HepG2 (cell line): Measurements from ENCODE around the gene SOST.

Experiments used
- CC2D1A ChIP-seq: sonication (generic); formaldehyde crosslinking; IDR thresholded peaks from 2 replicates; pipeline ENCODE4 v1.8.1; 2023; ENCODE audit warnings: mild to moderate bottlenecking, missing genetic modification reagents
- JUNB ChIP-seq: sonication (generic); formaldehyde crosslinking; IDR thresholded peaks from 2 replicates; pipeline ENCODE4 v1.8.0; 2022; ENCODE audit warnings: missing genetic modification reagents, mild to moderate bottlenecking, borderline replicate concordance
- KLF6 ChIP-seq: IDR thresholded peaks from 2 replicates; pipeline ENCODE4 v1.8.0; 2016; ENCODE audit warnings: missing biosample characterization, missing genetic modification reagents
- MAZ ChIP-seq, 2 experiments: sonication (generic) in 1 of 2; formaldehyde crosslinking in 1 of 2; IDR thresholded peaks; 2 replicates each; pipeline versions ENCODE4 v1.5.0 to v1.6.1; 2012 to 2020; ENCODE audit warnings: low read depth in 2 of 2, mild to moderate bottlenecking in 2 of 2, borderline replicate concordance in 1 of 2, improper control_type of control experiment in 1 of 2, low read length in 1 of 2, missing genetic modification reagents in 1 of 2, moderate library complexity in 1 of 2
- MZF1 ChIP-seq: sonication (generic); formaldehyde crosslinking; IDR thresholded peaks from 2 replicates; pipeline ENCODE4 v1.8.1; 2023; ENCODE audit warnings: mild to moderate bottlenecking, missing genetic modification reagents, borderline replicate concordance
- PHF8 ChIP-seq: sonication (generic); formaldehyde crosslinking; IDR thresholded peaks from 2 replicates; pipeline ENCODE4 v1.5.0; 2020; ENCODE audit warnings: missing genetic modification reagents
- POLR2A ChIP-seq, 2 experiments: IDR thresholded peaks; 2 replicates each; pipeline ENCODE4 v1.6.1; 2011; ENCODE audit warnings: low read depth in 2 of 2, low read length in 2 of 2, mild to moderate bottlenecking in 1 of 2, moderate library complexity in 1 of 2; ENCODE audit not compliant: insufficient read depth in 1 of 2
- RFX5 ChIP-seq: IDR thresholded peaks from 2 replicates; pipeline ENCODE4 v1.6.1; 2011; ENCODE audit warnings: low read depth, low read length, improper control_type of control experiment
- SMC3 ChIP-seq: IDR thresholded peaks from 2 replicates; pipeline ENCODE4 v1.6.1; 2011; ENCODE audit warnings: low read length, improper control_type of control experiment
- ZNF34 ChIP-seq: sonication (generic); formaldehyde crosslinking; IDR thresholded peaks from 2 replicates; pipeline ENCODE4 v1.4.0; 2020; ENCODE audit warnings: mild to moderate bottlenecking, missing genetic modification reagents, borderline replicate concordance
- TF ChIP-seq, protein P1 (sequence below): IDR thresholded peaks from 2 replicates; pipeline ENCODE4 v1.6.1; 2012; ENCODE audit warnings: inconsistent platforms
- TF ChIP-seq, protein P2 (sequence below): sonication (generic); formaldehyde crosslinking; IDR thresholded peaks from 2 replicates; pipeline ENCODE4 v1.5.0; 2020; ENCODE audit warnings: mild to moderate bottlenecking, missing genetic modification reagents, moderate library complexity
- TF ChIP-seq, protein P3 (sequence below): sonication (generic); formaldehyde crosslinking; IDR thresholded peaks from 2 replicates; pipeline ENCODE4 v1.8.1; 2023; ENCODE audit warnings: mild to moderate bottlenecking, missing genetic modification reagents
- TF ChIP-seq, protein P4 (sequence below): fragments of 450-650 bp; IDR thresholded peaks from 2 replicates; pipeline ENCODE4 v1.6.1; 2016

DNA sequence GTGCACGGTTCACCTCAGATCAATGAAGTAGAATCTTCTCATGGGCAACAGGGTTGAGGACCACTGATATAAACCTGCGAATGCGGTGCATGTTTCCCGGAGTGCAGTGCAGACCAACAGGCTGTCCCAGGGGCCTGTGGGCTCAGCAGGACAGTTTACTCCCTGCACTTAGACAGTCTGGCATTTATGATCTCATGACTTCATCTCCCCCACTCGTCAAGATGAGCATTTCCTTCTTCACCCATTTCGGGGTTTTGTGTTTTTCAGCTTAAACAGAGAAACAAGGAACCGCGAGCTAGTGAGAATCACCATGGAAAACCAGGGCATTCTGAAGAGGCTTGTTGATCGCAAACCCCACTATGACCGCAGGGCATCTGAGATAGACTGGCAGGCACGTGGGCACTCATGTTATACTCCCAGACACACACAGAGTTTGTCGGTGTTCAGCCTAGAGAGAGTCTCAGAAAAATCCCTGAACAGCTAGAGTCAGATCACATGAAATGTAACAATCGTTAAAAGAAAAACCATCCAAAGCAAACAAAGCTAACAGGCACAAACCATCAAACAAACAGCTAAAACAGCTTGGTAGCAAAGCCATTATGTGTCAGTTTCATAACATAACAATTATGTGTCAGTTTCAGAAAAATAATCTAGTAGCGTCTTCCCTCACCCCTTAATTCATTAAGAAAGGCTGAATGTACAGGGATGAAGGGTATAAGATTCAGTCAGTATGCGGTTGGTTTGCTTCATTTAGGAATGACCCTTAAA, 24.5 kb upstream of the SOST start:
- TF ChIP-seq, protein P1, sequence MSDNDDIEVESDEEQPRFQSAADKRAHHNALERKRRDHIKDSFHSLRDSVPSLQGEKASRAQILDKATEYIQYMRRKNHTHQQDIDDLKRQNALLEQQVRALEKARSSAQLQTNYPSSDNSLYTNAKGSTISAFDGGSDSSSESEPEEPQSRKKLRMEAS = no peak
- TF ChIP-seq, protein P2, sequence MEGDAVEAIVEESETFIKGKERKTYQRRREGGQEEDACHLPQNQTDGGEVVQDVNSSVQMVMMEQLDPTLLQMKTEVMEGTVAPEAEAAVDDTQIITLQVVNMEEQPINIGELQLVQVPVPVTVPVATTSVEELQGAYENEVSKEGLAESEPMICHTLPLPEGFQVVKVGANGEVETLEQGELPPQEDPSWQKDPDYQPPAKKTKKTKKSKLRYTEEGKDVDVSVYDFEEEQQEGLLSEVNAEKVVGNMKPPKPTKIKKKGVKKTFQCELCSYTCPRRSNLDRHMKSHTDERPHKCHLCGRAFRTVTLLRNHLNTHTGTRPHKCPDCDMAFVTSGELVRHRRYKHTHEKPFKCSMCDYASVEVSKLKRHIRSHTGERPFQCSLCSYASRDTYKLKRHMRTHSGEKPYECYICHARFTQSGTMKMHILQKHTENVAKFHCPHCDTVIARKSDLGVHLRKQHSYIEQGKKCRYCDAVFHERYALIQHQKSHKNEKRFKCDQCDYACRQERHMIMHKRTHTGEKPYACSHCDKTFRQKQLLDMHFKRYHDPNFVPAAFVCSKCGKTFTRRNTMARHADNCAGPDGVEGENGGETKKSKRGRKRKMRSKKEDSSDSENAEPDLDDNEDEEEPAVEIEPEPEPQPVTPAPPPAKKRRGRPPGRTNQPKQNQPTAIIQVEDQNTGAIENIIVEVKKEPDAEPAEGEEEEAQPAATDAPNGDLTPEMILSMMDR (CRISPR knock-in tag) = no peak
- TF ChIP-seq, protein P3, sequence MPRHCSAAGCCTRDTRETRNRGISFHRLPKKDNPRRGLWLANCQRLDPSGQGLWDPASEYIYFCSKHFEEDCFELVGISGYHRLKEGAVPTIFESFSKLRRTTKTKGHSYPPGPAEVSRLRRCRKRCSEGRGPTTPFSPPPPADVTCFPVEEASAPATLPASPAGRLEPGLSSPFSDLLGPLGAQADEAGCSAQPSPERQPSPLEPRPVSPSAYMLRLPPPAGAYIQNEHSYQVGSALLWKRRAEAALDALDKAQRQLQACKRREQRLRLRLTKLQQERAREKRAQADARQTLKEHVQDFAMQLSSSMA = no peak
- TF ChIP-seq SMC3 (no peak), KLF6 (CRISPR knock-in tag) (no peak), JUNB (no peak), MZF1 (no peak), CC2D1A (CRISPR knock-in tag) (no peak), ZNF34 (CRISPR knock-in tag) (no peak), RFX5 (no peak), MAZ (IDR thresholded peaks at IDR 0.05; ENCODE audit: borderline replicate concordance, low read depth, low read length) (no peak), MAZ (CRISPR knock-in tag; IDR thresholded peaks at IDR 0.05; ENCODE audit: low read depth) (no peak), POLR2A (IDR thresholded peaks at IDR 0.05; ENCODE audit: insufficient read depth in 1 of 2, low read depth in 2 of 2, low read length in 2 of 2) (no peak), PHF8 (CRISPR knock-in tag) (no peak)
- TF ChIP-seq, protein P4, sequence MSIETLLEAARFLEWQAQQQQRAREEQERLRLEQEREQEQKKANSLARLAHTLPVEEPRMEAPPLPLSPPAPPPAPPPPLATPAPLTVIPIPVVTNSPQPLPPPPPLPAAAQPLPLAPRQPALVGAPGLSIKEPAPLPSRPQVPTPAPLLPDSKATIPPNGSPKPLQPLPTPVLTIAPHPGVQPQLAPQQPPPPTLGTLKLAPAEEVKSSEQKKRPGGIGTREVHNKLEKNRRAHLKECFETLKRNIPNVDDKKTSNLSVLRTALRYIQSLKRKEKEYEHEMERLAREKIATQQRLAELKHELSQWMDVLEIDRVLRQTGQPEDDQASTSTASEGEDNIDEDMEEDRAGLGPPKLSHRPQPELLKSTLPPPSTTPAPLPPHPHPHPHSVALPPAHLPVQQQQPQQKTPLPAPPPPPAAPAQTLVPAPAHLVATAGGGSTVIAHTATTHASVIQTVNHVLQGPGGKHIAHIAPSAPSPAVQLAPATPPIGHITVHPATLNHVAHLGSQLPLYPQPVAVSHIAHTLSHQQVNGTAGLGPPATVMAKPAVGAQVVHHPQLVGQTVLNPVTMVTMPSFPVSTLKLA = no peak
